Mucosa of descending colon (tissue), 3 donors: ENCODE results near the gene COL1A2. TPM values are rescaled to one million over a fixed set of nuclear protein-coding genes. Genes with fewer than 3 reads are reported as not detected.

Source experiments
- ATAC-seq: fragments of 200-7000 bp; cut with Tn5 transposase; one replicate; pipeline ENCODE4 v1.9.1; 2020; ENCODE audit warnings: mild to moderate bottlenecking, moderate library complexity
- DNase-seq, 3 donors: peaks; one replicate each; pipeline ENCODE4 v3.0.0-alpha.2; 2020
- H3K36me3 ChIP-seq: fragments of 200-600 bp; one replicate; pipeline ENCODE4 v1.8.0; 2021; ENCODE audit warnings: low read depth, mild to moderate bottlenecking
- H3K4me1 ChIP-seq: fragments of 200-600 bp; one replicate; pipeline ENCODE4 v1.8.0; 2021; ENCODE audit warnings: low read depth, mild to moderate bottlenecking
- H3K4me3 ChIP-seq: fragments of 200-600 bp; one replicate; pipeline ENCODE4 v1.8.0; 2021; ENCODE audit warnings: mild to moderate bottlenecking
- H3K9me3 ChIP-seq: fragments of 200-600 bp; one replicate; pipeline ENCODE4 v1.8.0; 2021; ENCODE audit warnings: mild to moderate bottlenecking
- CTCF ChIP-seq: fragments of 200-600 bp; IDR thresholded peaks from one replicate; pipeline ENCODE4 v1.8.0; 2022; ENCODE audit warnings: antibody characterized with exemption, mild to moderate bottlenecking
- intact Hi-C, 2 donors: fragments of 100-400 bp; cut with DNase I in 1 of 2; cut with micrococcal nuclease in 1 of 2; formaldehyde crosslinking; loops; one replicate each; pipeline versions ENCODE4 v1.11.0 to v1.11.1; 2022; cut with DNase I, micrococcal nuclease
- long read RNA-seq, 2 donors: library from polyadenylated mRNA; unstranded; transcript quantifications; one replicate each; pipeline ENCODE4 v2.0.0, GENCODE V29; 2019 to 2021
- total RNA-seq, 3 donors: library from RNA; stranded (reverse); fragmentation: NEBNext Ultra II Directional in 2 of 3; extraction: Animal tissue kit (Norgen Biotek cat#: 25700) in 2 of 3; gene quantifications; one replicate each; pipeline versions ENCODE4 v1.2.1 to v1.2.4, GENCODE V29; 2021 to 2023
- donor health status: DM: no; HTN: no; CAD: no; lungs with moderate emphysema.
- donor health status: DM: no; HTN: no; CAD: no.
- donor health status: DM: no; HTN: yes; CAD: no.

COL1A2 gene
- 100 to 1,000 TPM in 2 of 3 donors, 10 to 100 TPM in 1; 35.1 to 176 (median 155) TPM for total RNA-seq
- long read RNA-seq, donor 1, partial matches to known transcripts: 110 of 445 reads
- long read RNA-seq, donor 1, other reads (novel, unspliced or antisense): 335 of 445 reads
- long read RNA-seq, donor 2, partial matches to known transcripts: 10 of 23 reads
- long read RNA-seq, donor 2, other reads (novel, unspliced or antisense): 13 of 23 reads

GRCh38 chr7:94394437-94395140 is at the start of gene COL1A2:
Gene COL1A2 (plus strand): TSS chr7:94394895. CDS start chr7:94395032, 137 bp downstream.
- TF ChIP-seq CTCF: no peak
- H3K36me3 ChIP-seq: no peaks in the 10 kb centered on the region
- intact Hi-C loops: loop anchor here (2.0 to 10.0 kb wide), 2 partner anchors 98 to 100 kb away; no protein-coding TSS in a partner anchor
- H3K4me3 ChIP-seq: peak within 1 kb of the TSS; percentile 9
- H3K9me3 ChIP-seq: no peaks in the 10 kb centered on the region
- peak; percentile 71 for ATAC-seq
- no peaks in the 10 kb centered on the region for H3K4me1 ChIP-seq
- peak; percentile 46 to 81 (median 61) for DNase-seq

GRCh38 chr7:94345907-94346306 is 48.8 kb upstream of the COL1A2 start:
- ATAC-seq: no peak
- intact Hi-C loops: no loop called here

GRCh38 chr7:94348142-94348541 is 46.6 kb upstream of the COL1A2 start:
- DNase-seq (peak in 1 of 3 donors; percentile 19), ATAC-seq (no peak)
- no peak for TF ChIP-seq CTCF
- Histone ChIP-seq H3K4me3 (no peak overlapping the region), H3K36me3 (no peaks in the 10 kb centered on the region), H3K4me1 (no peaks in the 10 kb centered on the region), H3K9me3 (no peaks in the 10 kb centered on the region)
- intact Hi-C loops: no loop called here

More at GRCh38 chr7:94345907-94346306, 48.8 kb upstream of the COL1A2 start:
- Histone ChIP-seq H3K4me1 (no peaks in the 10 kb centered on the region), H3K36me3 (no peaks in the 10 kb centered on the region), H3K9me3 (no peaks in the 10 kb centered on the region), H3K4me3 (no peak overlapping the region)
- DNase-seq: no peak
- TF ChIP-seq CTCF: no peak

- Histone ChIP-seq H3K4me1 (no peaks in the 10 kb centered on the region), H3K36me3 (no peaks in the 10 kb centered on the region), H3K9me3 (no peaks in the 10 kb centered on the region), H3K4me3 (no peak overlapping the region)
- ATAC-seq: no peak
- DNase-seq: no peak
- intact Hi-C loops: no loop called here
- no peak for TF ChIP-seq CTCF
Observed at GRCh38 chr7:94350734-94351133, 44.0 kb upstream of the COL1A2 start.

- no peak for ATAC-seq
- H3K4me1 ChIP-seq: no peaks in the 10 kb centered on the region
- intact Hi-C loops: no loop called here
- H3K4me3 ChIP-seq: no peak overlapping the region
- no peaks in the 10 kb centered on the region for H3K36me3 ChIP-seq
- DNase-seq: no peak
- no peak for TF ChIP-seq CTCF
- no peaks in the 10 kb centered on the region for H3K9me3 ChIP-seq
Observed at GRCh38 chr7:94351703-94352102, 43.0 kb upstream of the COL1A2 start.
